Tibial nerve (tissue), 4 donors: ENCODE data around the gene SCPEP1. TPM values are rescaled to one million over a fixed set of nuclear protein-coding genes. Genes with fewer than 3 reads are reported as not detected.
"Not testable (repeated sequence)": the region's sequence is repeated elsewhere in the genome, so short reads cannot be mapped to it uniquely, and the experiment has no call there.

Source experiments
- DNase-seq, 2 donors: peaks; one replicate each; pipeline ENCODE4 v3.0.0-alpha.2; 2019; ENCODE audit warnings: low spot score in 2 of 2
- H3K27ac ChIP-seq, 4 donors: fragments of 200-600 bp; sonication (generic) in 3 of 4; one replicate each; pipeline ENCODE4 v1.5.1; 2017 to 2019; ENCODE audit warnings: mild to moderate bottlenecking in 1 of 4
- H3K27me3 ChIP-seq, 2 donors: fragments of 200-600 bp; sonication (generic) in 1 of 2; one replicate each; pipeline versions ENCODE4 v1.5.1 to v1.6.0; 2017 to 2019
- H3K36me3 ChIP-seq, 3 donors: fragments of 200-600 bp; sonication (generic); one replicate each; pipeline ENCODE4 v1.5.1; 2018 to 2019
- H3K4me1 ChIP-seq, 4 donors: fragments of 200-600 bp; sonication (generic) in 3 of 4; one replicate each; pipeline ENCODE4 v1.5.1; 2017 to 2019
- H3K4me3 ChIP-seq, 4 donors: fragments of 200-600 bp; sonication (generic) in 3 of 4; one replicate each; pipeline ENCODE4 v1.5.1; 2017 to 2019; ENCODE audit warnings: mild to moderate bottlenecking in 1 of 4, moderate library complexity in 1 of 4
- H3K9me3 ChIP-seq, 4 donors: fragments of 200-600 bp; sonication (generic) in 3 of 4; one replicate each; pipeline ENCODE4 v1.5.1; 2017 to 2019
- EP300 ChIP-seq, 2 donors: sonication (generic); formaldehyde crosslinking; IDR thresholded peaks; one replicate each; pipeline ENCODE4 v1.6.1; 2017; ENCODE audit warnings: antibody characterized with exemption in 2 of 2, mild to moderate bottlenecking in 1 of 2
- POLR2A ChIP-seq, 2 donors: fragments of 450-650 bp; IDR thresholded peaks; one replicate each; pipeline ENCODE4 v1.6.1; 2017; ENCODE audit warnings: antibody characterized with exemption in 2 of 2, mild to moderate bottlenecking in 2 of 2, moderate library complexity in 2 of 2
- WGBS, 2 donors: methylation state at CpG; one replicate each; pipeline ENCODE4 v1.1.5; 2018; 5-methylcytosine and 5-hydroxymethylcytosine counted together
- total RNA-seq, 4 donors: library from RNA; depleted of rRNA; stranded (reverse); fragments of >200 nt; gene quantifications; one replicate each; pipeline ENCODE4 v1.1.0, GENCODE V29; 2016
- TF ChIP-seq, protein P1 (sequence below), 5 experiments: fragments of 200-600 bp in 3 of 5; fragments of 450-650 bp in 2 of 5; sonication (generic) in 3 of 5; IDR thresholded peaks; one replicate each; pipeline ENCODE4 v1.5.1; 2016 to 2019; ENCODE audit warnings: antibody characterized with exemption in 5 of 5, mild to moderate bottlenecking in 3 of 5, moderate library complexity in 2 of 5

Gene SCPEP1
- total RNA-seq, 4 donors from 2014 or later, result 50.5 to 70.6 (median 57.2) TPM

DNA sequence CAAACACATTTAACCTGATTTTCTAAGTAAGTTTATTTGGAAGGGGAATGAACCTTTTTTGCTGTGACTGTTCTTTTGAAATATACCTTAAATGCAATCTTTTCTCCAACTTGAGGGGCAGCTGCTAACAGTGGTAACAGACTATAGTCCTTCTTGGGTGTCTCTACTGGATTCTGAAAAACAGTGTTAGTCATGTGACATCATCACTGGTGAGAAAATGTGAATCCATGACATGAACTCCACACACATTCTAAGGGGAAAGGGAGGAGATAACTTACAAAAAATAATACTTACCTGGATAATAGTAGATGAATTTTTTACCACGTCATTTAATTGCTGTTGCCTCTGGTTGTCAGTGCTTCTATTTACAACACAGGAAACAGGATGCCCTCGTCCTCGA, 28.3 kb upstream of the SCPEP1 start:
- H3K27ac ChIP-seq, result no peak overlapping the region
- no peaks in the 10 kb centered on the region for H3K9me3 ChIP-seq
- no peak overlapping the region for H3K4me3 ChIP-seq
- H3K36me3 ChIP-seq, result peaks cover 2 to 50% (median 13%) of the 10 kb centered on the region in 3 donors
- H3K27me3 ChIP-seq, result no peaks in the 10 kb centered on the region
- DNase-seq, result no peak
- 46 to 51% methylated on average over 3 of the region's 3 CpGs for WGBS, 2 donors
- no peaks in the 10 kb centered on the region for H3K4me1 ChIP-seq
- TF ChIP-seq POLR2A (IDR thresholded peaks at IDR 0.05) (no peak), EP300 (IDR thresholded peaks at IDR 0.05) (no peak)
- TF ChIP-seq, protein P1, sequence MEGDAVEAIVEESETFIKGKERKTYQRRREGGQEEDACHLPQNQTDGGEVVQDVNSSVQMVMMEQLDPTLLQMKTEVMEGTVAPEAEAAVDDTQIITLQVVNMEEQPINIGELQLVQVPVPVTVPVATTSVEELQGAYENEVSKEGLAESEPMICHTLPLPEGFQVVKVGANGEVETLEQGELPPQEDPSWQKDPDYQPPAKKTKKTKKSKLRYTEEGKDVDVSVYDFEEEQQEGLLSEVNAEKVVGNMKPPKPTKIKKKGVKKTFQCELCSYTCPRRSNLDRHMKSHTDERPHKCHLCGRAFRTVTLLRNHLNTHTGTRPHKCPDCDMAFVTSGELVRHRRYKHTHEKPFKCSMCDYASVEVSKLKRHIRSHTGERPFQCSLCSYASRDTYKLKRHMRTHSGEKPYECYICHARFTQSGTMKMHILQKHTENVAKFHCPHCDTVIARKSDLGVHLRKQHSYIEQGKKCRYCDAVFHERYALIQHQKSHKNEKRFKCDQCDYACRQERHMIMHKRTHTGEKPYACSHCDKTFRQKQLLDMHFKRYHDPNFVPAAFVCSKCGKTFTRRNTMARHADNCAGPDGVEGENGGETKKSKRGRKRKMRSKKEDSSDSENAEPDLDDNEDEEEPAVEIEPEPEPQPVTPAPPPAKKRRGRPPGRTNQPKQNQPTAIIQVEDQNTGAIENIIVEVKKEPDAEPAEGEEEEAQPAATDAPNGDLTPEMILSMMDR (IDR thresholded peaks at IDR 0.05), result no peak

GRCh38 chr17:56956992-56957391, 20.9 kb upstream of the SCPEP1 start:
- Histone ChIP-seq H3K9me3 (no peaks in the 10 kb centered on the region), H3K27ac (no peak overlapping the region), H3K4me3 (no peak overlapping the region), H3K36me3 (peaks cover 0 to 6% (median 0%) of the 10 kb centered on the region in 3 donors), H3K27me3 (no peaks in the 10 kb centered on the region), H3K4me1 (peaks cover 0 to 31% (median 11%) of the 10 kb centered on the region in 4 donors)
- no peak for TF ChIP-seq POLR2A (IDR thresholded peaks at IDR 0.05)
- TF ChIP-seq, protein P1 (IDR thresholded peaks at IDR 0.05), result no peak
- no peak for TF ChIP-seq EP300 (IDR thresholded peaks at IDR 0.05)
- WGBS, 2 donors, result 98 to 100% methylated on average over 5 of the region's 5 CpGs
- DNase-seq, result no peak

GRCh38 chr17:56960596-56961538, 17.1 kb upstream of the SCPEP1 start, which contains the start of gene COIL:
Gene COIL (minus strand): TSS chr17:56961050. CDS start chr17:56961019, 31 bp downstream.
- peak; percentile 83 to 94 for DNase-seq
- WGBS, 2 donors, result 6 to 10% methylated on average over 23 to 36 of the region's 59 CpGs
- peak within 1 kb of the TSS; percentile 67 to 95 (median 83) for H3K4me3 ChIP-seq
- H3K27me3 ChIP-seq, result no peaks in the 10 kb centered on the region
- H3K4me1 ChIP-seq, result peaks cover 0 to 31% (median 11%) of the 10 kb centered on the region in 4 donors
- H3K9me3 ChIP-seq, result no peaks in the 10 kb centered on the region
- TF ChIP-seq POLR2A (IDR thresholded peaks at IDR 0.05) (no peak), EP300 (IDR thresholded peaks at IDR 0.05) (peak; percentile 71 to 90)
- TF ChIP-seq, protein P1 (IDR thresholded peaks at IDR 0.05), result peak; percentile 96 to 100 (median 99)
- H3K36me3 ChIP-seq, result peaks cover 0 to 6% (median 0%) of the 10 kb centered on the region in 3 donors
- peak within 1 kb of the TSS; percentile 83 to 92 (median 89) for H3K27ac ChIP-seq

- not testable (repeated sequence) for H3K27me3 ChIP-seq, H3K36me3 ChIP-seq, H3K9me3 ChIP-seq, H3K27ac ChIP-seq, H3K4me3 ChIP-seq, DNase-seq, H3K4me1 ChIP-seq
- WGBS, 2 donors, result 88 to 93% methylated on average over 8 to 9 of the region's 9 CpGs
Observed at GRCh38 chr17:56965241-56965640, 12.7 kb upstream of the SCPEP1 start.

DNA sequence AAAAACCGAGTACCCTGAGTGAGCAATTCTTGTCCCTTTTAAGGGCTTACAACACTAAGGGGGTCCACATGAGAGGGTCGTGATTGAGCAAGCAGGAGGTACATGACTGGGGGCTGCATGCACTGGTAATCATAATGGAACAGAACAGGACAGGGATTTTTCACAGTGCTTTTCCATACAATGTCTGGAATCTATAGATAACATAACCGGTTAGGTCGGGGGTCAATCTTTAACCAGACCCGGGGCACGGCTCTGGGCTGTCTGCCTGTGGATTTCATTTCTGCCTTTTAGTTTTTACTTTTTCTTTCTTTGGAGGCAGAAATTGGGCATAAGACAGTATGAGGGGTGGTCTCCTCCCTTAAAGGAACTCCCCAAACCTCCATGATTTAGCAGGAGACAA, 12.2 kb upstream of the SCPEP1 start:
- not testable (repeated sequence) for H3K4me1 ChIP-seq, H3K27me3 ChIP-seq, DNase-seq, H3K36me3 ChIP-seq, H3K4me3 ChIP-seq, H3K27ac ChIP-seq, H3K9me3 ChIP-seq
- 68 to 78% methylated on average over 6 of the region's 6 CpGs for WGBS, 2 donors

DNA sequence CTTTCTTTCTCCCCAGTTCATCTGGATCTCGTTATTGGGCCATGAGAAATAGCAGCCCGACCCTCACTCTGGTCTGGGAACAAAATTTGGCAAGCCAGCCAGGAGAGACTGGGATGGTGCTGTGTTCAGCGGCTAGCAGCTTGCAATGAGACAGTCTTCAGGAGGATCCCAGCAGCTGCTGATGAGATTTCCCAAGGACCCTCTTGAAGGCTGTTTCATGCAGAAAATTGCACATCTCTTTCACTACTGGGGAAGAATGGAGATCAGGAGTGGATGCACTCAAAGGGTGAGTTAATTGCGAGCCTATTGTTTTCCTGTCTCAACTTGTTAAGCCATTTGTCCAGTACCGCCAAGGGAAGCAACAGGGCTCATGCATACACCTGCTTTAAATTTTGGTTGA, 11.6 kb upstream of the SCPEP1 start:
- Histone ChIP-seq H3K27me3 (no peaks in the 10 kb centered on the region), H3K4me1 (peaks cover 0 to under 1% (median 0%) of the 10 kb centered on the region in 4 donors), H3K36me3 (no peaks in the 10 kb centered on the region), H3K27ac (no peak overlapping the region), H3K9me3 (no peaks in the 10 kb centered on the region), H3K4me3 (no peak overlapping the region)
- DNase-seq, result no peak
- WGBS, 2 donors, result 68 to 69% methylated on average over 5 of the region's 5 CpGs
- TF ChIP-seq EP300 (IDR thresholded peaks at IDR 0.05), result no peak
- TF ChIP-seq, protein P1 (IDR thresholded peaks at IDR 0.05), result no peak
- no peak for TF ChIP-seq POLR2A (IDR thresholded peaks at IDR 0.05)
